Activated CD4-positive, alpha-beta T cell treated with anti-CD3 and anti-CD28 coated beads, Interleukin-2, amount 50 U/mL, for 24 hours (primary cell): ENCODE data around the gene RASGRP2.
"Not testable (repeated sequence)": the region's sequence is repeated elsewhere in the genome, so short reads cannot be mapped to it uniquely, and the experiment has no call there.

Experiments used
- DNase-seq, 2 donors: peaks; one replicate each; pipeline ENCODE4 v3.0.0-alpha.2; 2020; ENCODE audit warnings: low read depth in 1 of 2, low spot score in 1 of 2

The RASGRP2 gene

GRCh38 chr11:64720640-64721358, 23.1 kb downstream of the RASGRP2 start:
- DNase-seq, result no peak

GRCh38 chr11:64720167-64720566, 23.8 kb downstream of the RASGRP2 start:
- no peak for DNase-seq

- DNase-seq, result no peak
Observed at GRCh38 chr11:64719406-64719805, 24.5 kb downstream of the RASGRP2 start.

GRCh38 chr11:64718780-64719124, 25.2 kb downstream of the RASGRP2 start:
- no peak for DNase-seq

GRCh38 chr11:64718084-64718779, 25.7 kb downstream of the RASGRP2 start:
- DNase-seq, result no peak

GRCh38 chr11:64717268-64717578, 26.7 kb downstream of the RASGRP2 start:
- no peak for DNase-seq

- no peak for DNase-seq
Observed at GRCh38 chr11:64716473-64717267, 27.3 kb downstream of the RASGRP2 start.

GRCh38 chr11:64715756-64716472, 28.0 kb downstream of the RASGRP2 start:
- no peak for DNase-seq

- no peak for DNase-seq
Observed at GRCh38 chr11:64715110-64715509, 28.8 kb downstream of the RASGRP2 start.

- no peak for DNase-seq
Observed at GRCh38 chr11:64714666-64715065, 29.3 kb downstream of the RASGRP2 start.

GRCh38 chr11:64713781-64714363, 30.1 kb downstream of the RASGRP2 start:
- DNase-seq, result no peak

GRCh38 chr11:64713016-64713707, 30.8 kb downstream of the RASGRP2 start:
- DNase-seq, result no peak

- DNase-seq, result no peak
Observed at GRCh38 chr11:64712430-64713015, 31.4 kb downstream of the RASGRP2 start.

- no peak for DNase-seq
Observed at GRCh38 chr11:64711956-64712362, 32.0 kb downstream of the RASGRP2 start.

GRCh38 chr11:64711138-64711955, 32.6 kb downstream of the RASGRP2 start:
- DNase-seq, result no peak

- no peak for DNase-seq
Observed at GRCh38 chr11:64710418-64711137, 33.4 kb downstream of the RASGRP2 start.

GRCh38 chr11:64705501-64705900, 38.4 kb downstream of the RASGRP2 start:
- no peak for DNase-seq

- no peak for DNase-seq
Observed at GRCh38 chr11:64703048-64703447, 40.9 kb downstream of the RASGRP2 start.

GRCh38 chr11:64701956-64702355, 42.0 kb downstream of the RASGRP2 start:
- not testable (repeated sequence) for DNase-seq
